GM15510 (cell line): ENCODE data around the gene FCF1.

Experiments used
- POLR2A ChIP-seq: IDR thresholded peaks from 3 replicates; pipeline ENCODE4 v1.6.1; 2011; ENCODE audit warnings: borderline replicate concordance; ENCODE audit not compliant: insufficient read length; ENCODE audit errors: extremely low read depth

The FCF1 gene, protein sequence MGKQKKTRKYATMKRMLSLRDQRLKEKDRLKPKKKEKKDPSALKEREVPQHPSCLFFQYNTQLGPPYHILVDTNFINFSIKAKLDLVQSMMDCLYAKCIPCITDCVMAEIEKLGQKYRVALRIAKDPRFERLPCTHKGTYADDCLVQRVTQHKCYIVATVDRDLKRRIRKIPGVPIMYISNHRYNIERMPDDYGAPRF

DNA sequence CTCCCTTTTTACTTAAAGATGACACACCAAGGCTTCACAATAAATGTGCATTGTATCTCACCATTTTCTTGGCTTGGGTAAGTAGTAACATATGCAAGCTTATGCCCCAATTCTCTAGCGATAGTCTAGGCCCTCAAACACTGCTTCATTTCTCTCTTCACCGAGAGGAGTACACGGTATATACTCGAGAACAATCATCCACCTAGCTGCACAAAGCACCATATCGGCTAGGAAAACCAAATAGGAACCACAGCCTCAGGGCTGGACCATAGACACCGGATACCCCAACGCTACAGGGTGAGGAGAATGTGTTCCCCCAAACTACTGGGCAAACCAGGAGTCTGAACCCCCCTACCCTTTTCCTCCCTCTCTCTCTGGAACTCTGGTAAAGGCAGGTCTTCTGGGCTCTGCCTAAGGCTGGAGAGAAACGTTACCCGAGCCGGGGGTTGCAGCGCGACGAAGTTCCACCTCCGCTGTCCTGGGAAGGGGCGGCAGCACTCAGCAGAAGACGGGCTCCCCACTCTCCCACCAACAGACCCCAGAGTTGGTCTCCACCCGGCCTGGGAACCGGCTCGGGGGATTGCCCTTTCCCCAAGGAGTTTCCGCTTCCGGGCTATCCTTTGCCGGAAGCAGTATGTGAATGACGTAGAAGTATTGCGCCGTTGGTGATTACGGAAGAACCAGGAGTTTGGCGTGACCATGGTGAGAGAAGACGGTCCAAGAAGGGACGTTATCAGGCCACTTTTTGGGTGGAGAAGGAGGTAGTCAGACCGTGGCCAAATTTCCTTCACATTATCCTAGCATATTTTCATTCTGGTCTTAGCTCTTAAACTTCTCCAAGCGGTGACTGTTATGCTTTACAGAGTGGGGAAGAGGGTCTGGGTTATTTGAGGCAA is at the start of gene FCF1, which contains the start of gene AREL1:
TSS of gene FCF1 (plus strand) at position 646 of the 896 bp plus-strand sequence. CDS start at position 700, 54 bp downstream.
TSS of gene AREL1 (minus strand) at position 582 of the 896 bp plus-strand sequence. CDS start 27,465 bp downstream, outside the sequence.
- peak; percentile 90 for TF ChIP-seq POLR2A

DNA sequence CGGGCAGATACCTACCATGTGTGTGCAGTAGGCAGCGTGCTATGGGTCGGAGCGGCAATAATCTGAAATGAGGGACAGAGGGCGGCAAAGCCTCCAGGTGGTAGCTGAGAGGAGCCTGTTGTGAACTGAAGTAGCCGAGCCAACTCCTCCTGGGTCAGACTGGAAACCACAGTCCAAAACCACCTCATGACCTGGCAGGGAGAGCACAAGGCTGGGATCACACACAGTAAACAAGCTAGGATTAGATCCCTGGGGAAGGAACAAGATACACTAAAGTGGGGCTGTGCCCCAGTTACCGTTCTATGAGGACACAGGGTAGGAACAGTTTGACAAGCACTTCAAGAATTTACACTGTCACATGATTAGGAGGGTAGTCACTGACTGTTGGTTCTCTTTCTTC is 49.1 kb upstream of the FCF1 start:
- TF ChIP-seq POLR2A: no peak

DNA sequence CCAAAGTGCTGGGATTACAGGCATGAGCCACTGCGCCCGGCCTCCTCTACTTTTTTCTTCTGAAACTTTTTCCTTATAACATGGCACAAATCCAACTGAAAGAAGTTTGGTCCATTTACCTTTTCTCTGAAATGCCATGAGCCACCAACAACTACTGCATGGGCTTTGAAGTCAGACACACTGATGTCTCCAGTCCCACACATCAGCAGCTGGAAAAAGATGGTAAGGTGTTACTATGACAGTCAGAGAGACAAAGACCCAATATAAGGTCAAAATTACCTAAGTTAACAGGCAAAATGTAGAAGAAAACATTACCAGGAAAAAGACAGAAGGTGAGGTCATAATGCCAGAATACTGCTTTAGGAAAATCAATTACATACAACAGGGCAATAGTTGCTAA is 48.2 kb upstream of the FCF1 start:
- no peak for TF ChIP-seq POLR2A

DNA sequence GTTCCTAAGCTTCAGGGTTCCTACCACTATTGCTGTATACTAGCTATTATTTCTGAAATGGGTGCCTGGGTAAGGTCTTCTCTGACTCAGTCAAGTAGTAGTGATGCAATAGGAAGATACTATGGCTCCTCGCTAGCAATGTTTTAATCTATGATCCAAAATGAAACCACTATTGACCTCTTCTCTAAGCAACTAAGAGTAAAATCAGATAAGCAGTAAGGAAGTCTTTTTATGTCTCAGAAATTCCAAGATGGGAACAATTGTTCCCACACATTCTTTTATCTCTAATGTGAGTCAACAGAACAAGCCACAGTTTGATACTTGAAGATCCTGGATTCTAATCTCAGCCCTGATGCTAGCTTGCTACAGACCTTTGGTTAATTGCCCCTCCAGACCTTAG is 45.2 kb upstream of the FCF1 start:
- TF ChIP-seq POLR2A: no peak

DNA sequence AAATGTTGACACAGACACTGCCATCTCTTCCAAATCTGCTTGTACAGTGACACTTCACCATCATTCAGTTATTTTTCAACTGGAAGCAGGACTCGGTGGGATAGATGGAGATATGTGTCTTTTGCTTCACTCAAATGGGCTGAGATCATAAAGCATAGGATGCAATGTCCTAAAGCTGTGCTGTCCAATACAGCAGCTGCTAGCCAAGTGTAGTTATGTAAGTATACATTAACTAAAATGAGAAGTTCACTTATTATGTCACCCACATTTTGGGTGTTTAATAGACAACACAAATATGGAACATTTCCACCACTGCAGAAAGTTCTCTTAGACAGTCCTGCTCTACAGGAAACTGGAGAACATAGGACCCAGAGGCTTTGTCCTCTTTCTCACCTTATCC is 43.7 kb upstream of the FCF1 start:
- no peak for TF ChIP-seq POLR2A

DNA sequence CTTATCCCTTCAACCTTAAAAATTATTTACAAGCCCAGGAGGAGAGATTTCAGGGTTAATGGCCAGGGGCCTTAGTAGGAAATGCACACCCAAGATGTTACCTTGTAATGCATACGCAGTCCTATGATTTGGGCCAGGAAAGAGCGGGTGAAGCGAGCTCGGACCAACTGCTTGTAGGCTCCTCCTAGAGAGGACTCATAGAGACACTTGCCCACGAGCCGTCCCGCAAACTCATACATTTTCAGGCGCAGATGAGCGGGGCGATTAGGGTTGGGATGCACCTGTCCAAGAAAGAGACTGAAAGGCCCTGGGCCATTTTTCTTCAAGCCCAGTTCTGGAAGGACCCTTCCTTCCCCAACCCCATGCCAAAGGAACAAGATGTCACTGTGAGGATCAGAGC is 43.1 kb upstream of the FCF1 start:
- no peak for TF ChIP-seq POLR2A

DNA sequence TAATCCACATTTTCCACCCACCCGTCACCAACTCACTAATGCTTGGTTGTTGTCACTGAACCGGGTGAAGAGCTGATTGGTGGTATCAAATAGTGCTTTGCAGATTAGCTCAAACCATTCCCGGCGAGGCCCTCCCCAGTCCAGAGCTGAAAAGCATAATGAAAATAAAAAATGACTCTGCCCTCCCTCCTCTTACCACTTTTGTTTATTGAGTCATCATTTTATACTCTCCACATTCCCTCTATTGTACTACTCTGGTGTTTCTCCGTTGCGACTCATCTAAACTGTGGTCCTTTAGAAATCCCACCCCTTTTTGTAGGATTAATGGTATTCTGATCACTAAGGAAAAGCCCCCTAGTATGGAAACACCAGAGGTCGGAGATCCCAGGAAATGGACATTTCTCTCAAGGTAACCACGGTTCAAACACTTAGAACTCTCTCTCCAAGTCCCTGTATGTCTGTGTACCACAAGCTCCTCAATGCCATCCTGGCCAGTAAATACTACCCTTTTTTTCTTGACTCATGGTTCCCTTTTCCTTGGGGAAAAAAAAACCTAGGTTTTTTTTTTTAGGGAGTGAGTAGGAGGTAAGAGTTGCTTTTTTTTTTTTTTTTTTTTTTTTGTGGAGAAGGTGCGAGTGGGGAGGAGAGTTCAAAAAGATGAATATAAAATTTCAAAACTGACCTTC is 42.1 kb upstream of the FCF1 start:
- TF ChIP-seq POLR2A: no peak

DNA sequence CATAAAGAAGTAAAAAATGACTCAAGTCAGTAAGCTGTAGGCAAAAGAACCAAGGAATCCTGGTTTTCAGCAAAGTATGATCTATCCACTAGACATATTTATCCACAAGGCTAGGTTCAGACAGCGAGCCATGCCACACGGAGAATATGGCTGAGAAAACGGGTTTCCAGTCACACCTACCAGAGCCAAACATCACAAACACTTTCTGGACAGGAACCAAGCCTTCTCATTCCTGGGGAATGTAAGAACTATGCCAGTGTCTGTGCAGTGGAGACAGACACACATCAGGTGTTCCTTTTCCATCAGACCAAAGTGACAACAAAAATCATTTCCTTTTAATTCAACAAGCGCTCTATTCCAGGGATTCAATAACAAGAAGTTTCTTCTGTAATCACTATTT is 41.2 kb upstream of the FCF1 start:
- no peak for TF ChIP-seq POLR2A

DNA sequence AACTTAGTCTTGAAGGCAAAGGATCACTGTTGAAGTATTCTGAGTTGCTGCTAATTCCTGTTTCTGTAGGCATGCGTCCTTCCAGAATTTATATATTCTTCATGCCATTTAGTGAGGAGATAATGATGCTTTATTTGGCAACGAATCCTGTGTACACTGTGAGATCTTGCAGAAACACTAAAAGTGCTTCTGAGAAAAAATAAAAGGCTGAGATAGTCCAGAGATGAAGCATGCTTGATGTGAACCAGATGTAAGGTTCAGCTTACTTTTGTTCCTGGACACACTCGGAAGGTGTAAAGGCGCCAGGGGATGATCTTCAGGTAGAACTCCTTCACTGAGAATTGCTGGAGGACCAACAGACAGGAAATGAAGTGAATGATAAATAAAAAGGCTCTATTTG is 39.2 kb upstream of the FCF1 start:
- TF ChIP-seq POLR2A: no peak

DNA sequence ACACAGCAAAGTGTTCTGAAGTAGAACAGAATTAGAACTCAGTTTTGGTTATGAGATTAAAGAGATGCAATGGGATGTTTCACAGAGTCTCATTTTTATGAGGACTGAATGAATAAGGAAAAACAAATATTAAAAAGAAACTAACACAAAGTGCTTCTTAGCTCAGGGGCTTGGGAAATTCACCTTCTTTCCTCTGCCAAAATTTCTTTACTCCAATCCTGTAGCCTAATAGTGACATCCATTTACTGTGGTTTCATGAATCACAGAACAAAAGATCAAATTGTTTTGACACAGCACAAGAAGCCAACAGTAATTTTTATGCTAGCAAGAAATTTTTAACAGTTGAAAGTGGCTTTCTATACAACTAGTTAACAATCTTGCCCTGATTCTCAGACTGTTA is 37.7 kb upstream of the FCF1 start:
- no peak for TF ChIP-seq POLR2A

DNA sequence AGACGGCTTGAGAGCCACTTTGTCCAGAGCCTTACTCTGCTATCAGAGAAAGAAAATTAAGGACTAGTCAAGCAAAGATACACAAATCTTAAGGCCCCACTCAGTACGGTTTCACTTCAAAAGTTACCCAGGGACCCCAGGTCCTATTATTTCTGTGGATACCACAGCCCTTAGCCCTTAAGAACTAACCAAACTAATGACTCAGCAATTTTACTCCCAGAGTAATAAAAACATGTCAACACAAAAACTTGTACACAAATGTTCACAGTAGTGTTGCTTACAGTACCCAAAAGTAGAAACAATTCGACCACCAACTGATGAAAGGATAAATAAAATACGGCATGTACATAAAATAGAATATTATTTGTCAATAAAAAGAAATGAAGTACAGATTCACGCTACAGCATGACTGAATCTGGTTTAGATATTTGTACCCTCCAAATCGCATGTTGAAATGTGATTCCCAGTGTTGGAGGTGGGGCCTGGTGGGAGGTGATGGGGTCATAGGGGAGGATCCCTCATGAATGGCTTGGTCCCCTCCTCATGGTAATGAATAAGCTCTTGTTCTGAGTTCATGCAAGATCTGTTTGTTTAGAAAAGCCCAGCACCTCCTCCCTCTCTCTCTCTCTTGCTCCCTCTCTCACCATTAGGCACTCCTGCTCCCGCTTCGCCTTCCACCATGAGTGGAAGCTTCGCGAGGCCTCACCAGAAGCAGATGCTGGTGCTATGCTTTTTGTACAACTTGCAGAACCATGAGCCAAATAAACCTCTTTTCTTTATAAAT is 30.6 kb upstream of the FCF1 start:
- no peak for TF ChIP-seq POLR2A

DNA sequence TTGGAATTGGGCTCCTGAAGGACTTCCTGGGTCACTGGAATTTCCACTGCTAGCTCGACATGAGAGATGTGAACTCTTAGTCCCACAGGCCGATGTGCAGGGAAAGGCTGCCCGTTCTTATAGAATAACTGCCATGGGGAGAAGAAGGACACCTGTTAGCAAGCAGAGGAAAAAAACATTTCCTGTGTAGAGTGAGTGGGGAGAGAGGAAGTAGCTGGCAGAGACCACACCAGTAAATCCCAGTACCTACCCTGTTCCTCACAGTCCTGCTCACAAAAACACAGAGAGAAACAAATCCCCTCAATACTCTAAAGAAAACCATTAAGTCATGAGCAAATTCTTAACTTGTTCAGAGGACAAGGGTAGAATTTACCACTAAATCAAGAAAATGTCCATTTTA is 29.5 kb upstream of the FCF1 start:
- TF ChIP-seq POLR2A: no peak

DNA sequence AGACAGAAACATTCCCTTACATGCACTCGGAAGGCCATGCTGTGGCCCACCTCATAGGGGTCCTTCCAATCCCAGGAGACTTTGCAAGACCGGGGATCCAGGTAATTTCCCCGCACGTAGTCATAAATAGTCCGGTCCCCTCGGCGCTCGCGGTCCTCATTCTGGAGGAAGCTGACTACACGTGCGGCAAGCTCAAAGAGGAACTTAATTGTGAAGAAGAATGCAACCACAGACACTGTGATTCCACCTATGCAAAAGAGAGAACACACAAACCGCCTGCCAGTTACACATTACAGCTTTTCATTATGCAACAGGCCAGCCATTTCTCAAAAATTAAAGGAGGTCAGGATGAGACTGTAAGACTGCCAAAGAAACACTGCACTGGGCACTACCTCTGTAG is 28.5 kb upstream of the FCF1 start:
- TF ChIP-seq POLR2A: no peak

DNA sequence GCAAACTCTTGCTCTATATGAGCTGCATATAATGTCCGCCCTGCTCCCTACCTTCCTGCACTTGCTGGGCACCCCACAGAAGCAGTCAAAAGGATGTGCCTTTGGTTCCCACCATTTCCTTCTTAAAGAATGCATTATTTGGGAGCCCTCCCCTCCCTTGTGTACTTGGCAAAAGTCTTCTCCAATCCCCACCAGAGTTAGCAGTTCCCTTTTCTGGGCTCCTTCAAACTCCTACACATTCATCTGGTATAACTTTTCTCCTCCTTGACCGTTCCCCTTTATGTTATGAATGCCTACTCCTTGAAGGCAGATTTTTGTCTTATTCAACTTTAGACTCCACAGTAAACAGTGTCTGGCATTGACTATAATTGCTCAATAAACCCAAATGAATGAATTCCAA is 27.9 kb upstream of the FCF1 start:
- no peak for TF ChIP-seq POLR2A

DNA sequence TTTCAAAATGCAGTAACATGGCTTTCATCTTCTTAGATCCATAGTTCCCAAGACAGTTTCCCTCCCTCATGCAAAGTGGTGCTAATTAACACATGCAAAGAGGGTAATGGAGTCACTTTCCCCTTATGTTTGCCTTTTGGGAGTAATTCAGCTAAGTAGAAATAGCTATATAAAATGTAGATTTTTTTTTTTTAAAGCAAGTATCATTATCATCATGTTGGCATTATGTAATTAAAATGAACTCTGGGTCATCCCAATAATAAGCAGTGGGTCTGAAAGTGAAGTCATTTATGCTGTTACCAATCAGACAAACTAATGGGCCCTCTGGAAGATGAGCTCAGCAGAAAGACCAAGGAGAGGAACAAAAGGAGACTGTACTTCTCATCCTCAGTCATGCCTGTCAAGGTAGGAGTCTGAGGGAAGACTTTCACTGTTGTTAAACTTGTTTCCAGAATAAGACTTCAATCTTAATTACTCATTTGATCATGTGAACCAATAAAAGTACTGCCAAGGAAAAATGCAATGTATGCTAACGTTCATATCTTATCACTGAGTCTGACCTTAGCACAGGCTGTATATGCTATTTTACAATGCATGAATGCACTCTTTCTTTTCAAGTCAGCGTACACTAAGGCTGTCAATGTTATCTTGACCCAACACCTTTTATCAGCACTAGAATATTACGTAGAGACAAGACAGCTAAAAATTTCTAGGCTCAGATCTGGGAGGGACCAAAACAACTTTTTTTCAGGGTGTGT is 26.8 kb upstream of the FCF1 start:
- no peak for TF ChIP-seq POLR2A

DNA sequence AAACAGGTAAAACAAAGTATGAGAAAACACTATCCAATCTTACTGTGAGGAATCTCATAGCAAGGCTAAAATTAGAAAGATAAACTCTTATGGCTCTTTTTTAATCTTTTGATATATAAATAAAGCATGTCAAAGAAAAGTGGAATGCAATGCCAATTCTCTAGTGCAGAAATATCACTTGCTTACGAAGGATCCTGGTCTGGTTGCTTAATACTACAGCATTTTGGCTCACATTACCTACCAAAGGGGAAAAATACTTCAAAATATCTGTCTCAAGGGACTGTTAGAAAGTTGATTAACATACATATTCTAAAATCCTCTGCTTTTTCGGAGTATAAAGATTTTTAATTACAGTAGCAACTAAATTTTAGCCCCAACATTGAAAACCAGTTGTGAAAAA is 21.5 kb upstream of the FCF1 start:
- no peak for TF ChIP-seq POLR2A
